ENCODE data around the gene CFAP299. TPM values are rescaled to one million over a fixed set of nuclear protein-coding genes. Genes with fewer than 3 reads are reported as not detected.
A peak's percentile ranks its signal among the peaks of the same experiment; 100 is the strongest.

CFAP299 gene
- total and polyA plus RNA-seq, 2 of the 8 experiments (the other 6 are each of a cell fraction or from before 2014, with no cell fraction given): not detected

DNA sequence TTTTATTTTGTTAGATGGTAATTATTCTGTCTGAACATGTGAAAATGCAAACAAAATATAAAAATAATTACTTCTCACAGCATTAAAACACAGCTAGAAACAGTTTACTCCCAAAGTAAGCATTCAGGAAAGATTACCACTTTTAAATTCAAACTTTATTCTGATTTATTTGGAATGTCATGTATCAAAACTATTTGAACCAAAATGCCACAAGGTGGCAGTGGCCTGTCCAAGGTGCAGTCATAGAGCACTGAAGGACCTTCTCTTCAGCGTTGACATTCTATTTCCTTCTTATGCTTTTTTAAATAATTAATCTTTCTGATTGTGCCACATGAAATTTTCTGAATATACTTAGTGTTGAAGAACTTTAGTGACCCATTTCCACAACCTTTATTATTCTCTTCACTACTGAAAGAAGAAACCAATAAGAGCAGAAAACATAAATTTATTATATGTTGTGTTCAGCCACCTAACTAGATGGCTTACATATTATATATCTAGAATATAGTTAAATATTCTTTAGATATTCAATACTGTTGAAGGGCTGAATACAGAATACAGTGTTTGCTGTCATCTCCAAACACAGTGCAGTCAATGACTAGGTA lies 283.6 kb downstream of the CFAP299 start:
- no peak overlapping the region for H3K27ac ChIP-seq (ENCODE audit: low read depth, low read length)
- no peaks in the 10 kb centered on the region for H3K79me1 ChIP-seq (ENCODE audit: low read depth, low read length)
- no peak overlapping the region for H3K4ac ChIP-seq (replicated peaks; ENCODE audit: insufficient read length, low read depth, low read length)
- H3K23me2 ChIP-seq (ENCODE audit: low read depth, low read length): no peaks in the 10 kb centered on the region
- no peak for DNase-seq (ENCODE audit: low read depth in 1 of 2, low spot score in 2 of 2)
- no peak overlapping the region for H2BK5ac ChIP-seq (ENCODE audit: low read depth, low read length)
- H3K27me3 ChIP-seq (replicated peaks in 1 of 4; ENCODE audit: control insufficient read depth in 3 of 4, extremely low read depth in 1 of 4, insufficient read depth in 3 of 4, low read length in 3 of 4): no peaks in the 10 kb centered on the region; a peak in 1 of 7 replicates
- no peak overlapping the region for H3K14ac ChIP-seq (ENCODE audit: insufficient read length)
- H3K9ac ChIP-seq (replicated peaks in 1 of 4; ENCODE audit: extremely low read depth in 1 of 4, low read depth in 3 of 4, low read length in 3 of 4): no peak overlapping the region
- H4K91ac ChIP-seq (replicated peaks; ENCODE audit: insufficient read length, low read length): no peak overlapping the region
- H2BK120ac ChIP-seq (replicated peaks; ENCODE audit: low read depth, low read length): no peak overlapping the region
- H3K4me2 ChIP-seq (ENCODE audit: insufficient read depth in 1 of 2, low read depth in 2 of 2, low read length in 2 of 2): no peak overlapping the region
- no peak overlapping the region for H2BK12ac ChIP-seq (ENCODE audit: low read depth, low read length)
- H3K36me3 ChIP-seq (ENCODE audit: control insufficient read depth in 2 of 4, insufficient read depth in 4 of 4, low read length in 3 of 4): no peaks in the 10 kb centered on the region
- H2BK20ac ChIP-seq (ENCODE audit: low read length): no peak overlapping the region
- H2AFZ ChIP-seq (ENCODE audit: low read length): no peak overlapping the region
- no peaks in the 10 kb centered on the region for H3K4me1 ChIP-seq (replicated peaks in 1 of 4; ENCODE audit: control insufficient read depth in 3 of 4, insufficient read depth in 4 of 4, low read length in 3 of 4)
- H3K79me2 ChIP-seq (ENCODE audit: control insufficient read depth in 1 of 2, insufficient read depth in 2 of 2, low read length in 2 of 2): no peaks in the 10 kb centered on the region
- no peak overlapping the region for H2BK15ac ChIP-seq (ENCODE audit: low read length)
- no peak overlapping the region for H3K56ac ChIP-seq (replicated peaks; ENCODE audit: insufficient read length, low read depth, low read length)
- 89% methylated on average over 1 of the region's 1 CpG; no CpG with 5 or more reads in 1 of the 2 experiments for WGBS, 2 experiments (ENCODE audit: extremely low coverage in 1 of 2, insufficient coverage in 1 of 2, insufficient read length in 1 of 2, insufficient replicate concordance in 2 of 2, low coverage in 1 of 2, low lambda C conversion rate in 2 of 2, missing lambda C conversion rate in 1 of 2)
- no peak for TF ChIP-seq ASH2L (IDR thresholded peaks at IDR 0.05; ENCODE audit: low read length)
- TF ChIP-seq, protein P1, sequence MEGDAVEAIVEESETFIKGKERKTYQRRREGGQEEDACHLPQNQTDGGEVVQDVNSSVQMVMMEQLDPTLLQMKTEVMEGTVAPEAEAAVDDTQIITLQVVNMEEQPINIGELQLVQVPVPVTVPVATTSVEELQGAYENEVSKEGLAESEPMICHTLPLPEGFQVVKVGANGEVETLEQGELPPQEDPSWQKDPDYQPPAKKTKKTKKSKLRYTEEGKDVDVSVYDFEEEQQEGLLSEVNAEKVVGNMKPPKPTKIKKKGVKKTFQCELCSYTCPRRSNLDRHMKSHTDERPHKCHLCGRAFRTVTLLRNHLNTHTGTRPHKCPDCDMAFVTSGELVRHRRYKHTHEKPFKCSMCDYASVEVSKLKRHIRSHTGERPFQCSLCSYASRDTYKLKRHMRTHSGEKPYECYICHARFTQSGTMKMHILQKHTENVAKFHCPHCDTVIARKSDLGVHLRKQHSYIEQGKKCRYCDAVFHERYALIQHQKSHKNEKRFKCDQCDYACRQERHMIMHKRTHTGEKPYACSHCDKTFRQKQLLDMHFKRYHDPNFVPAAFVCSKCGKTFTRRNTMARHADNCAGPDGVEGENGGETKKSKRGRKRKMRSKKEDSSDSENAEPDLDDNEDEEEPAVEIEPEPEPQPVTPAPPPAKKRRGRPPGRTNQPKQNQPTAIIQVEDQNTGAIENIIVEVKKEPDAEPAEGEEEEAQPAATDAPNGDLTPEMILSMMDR (IDR thresholded peaks at IDR 0.05; ENCODE audit: control extremely low read depth in 1 of 3, insufficient read depth in 1 of 3, low read depth in 1 of 3, low read length in 3 of 3): peak in 2 of 3 experiments; percentile 39 to 42; a peak in 2 of 4 replicates
- peak; percentile 59 to 64 for TF ChIP-seq RAD21 (IDR thresholded peaks at IDR 0.05 in 1 of 2, conservative IDR thresholded peaks at IDR 0.05 in 1 of 2; ENCODE audit: low read depth in 2 of 2, low read length in 2 of 2)
- H4K5ac ChIP-seq (ENCODE audit: insufficient read length, low read depth, low read length): no peak overlapping the region
- no peak overlapping the region for H3K4me3 ChIP-seq (ENCODE audit: extremely low read depth in 1 of 4, insufficient read depth in 2 of 4, low read depth in 3 of 4, low read length in 4 of 4)
- H4K8ac ChIP-seq (ENCODE audit: extremely low read depth, insufficient read depth, low read length): no peak overlapping the region
- peak; percentile 28 for FAIRE-seq
- ChIA-PET CTCF (ENCODE audit: partially characterized antibody) (no interaction called here), POLR2A (ENCODE audit: partially characterized antibody) (no interaction called here)
- no peak overlapping the region for H3K18ac ChIP-seq (ENCODE audit: extremely low read depth, low read length)
- no peak overlapping the region for H3K23ac ChIP-seq (ENCODE audit: insufficient read length)
- no peaks in the 10 kb centered on the region for H4K20me1 ChIP-seq (replicated peaks in 1 of 2; ENCODE audit: control insufficient read depth in 1 of 2, insufficient read depth in 2 of 2, low read length in 2 of 2)
- H2AK5ac ChIP-seq (ENCODE audit: low read depth, low read length): no peak overlapping the region
- H3K9me3 ChIP-seq (ENCODE audit: insufficient read depth in 2 of 2, low read depth in 1 of 2, low read length in 1 of 2): no peaks in the 10 kb centered on the region
